GM12801 (cell line): Measurements from ENCODE around the gene BID.

Experiments used
- CTCF ChIP-seq: IDR thresholded peaks from one replicate; pipeline ENCODE4 v1.5.1; 2011; ENCODE audit warnings: control low read depth; ENCODE audit not compliant: insufficient read length; ENCODE audit errors: extremely low read depth

The BID gene

GRCh38 chr22:17787241-17787640 is 13.0 kb upstream of the BID start:
- TF ChIP-seq CTCF: no peak

GRCh38 chr22:17786435-17787161 is 12.3 kb upstream of the BID start:
- TF ChIP-seq CTCF: no peak

DNA sequence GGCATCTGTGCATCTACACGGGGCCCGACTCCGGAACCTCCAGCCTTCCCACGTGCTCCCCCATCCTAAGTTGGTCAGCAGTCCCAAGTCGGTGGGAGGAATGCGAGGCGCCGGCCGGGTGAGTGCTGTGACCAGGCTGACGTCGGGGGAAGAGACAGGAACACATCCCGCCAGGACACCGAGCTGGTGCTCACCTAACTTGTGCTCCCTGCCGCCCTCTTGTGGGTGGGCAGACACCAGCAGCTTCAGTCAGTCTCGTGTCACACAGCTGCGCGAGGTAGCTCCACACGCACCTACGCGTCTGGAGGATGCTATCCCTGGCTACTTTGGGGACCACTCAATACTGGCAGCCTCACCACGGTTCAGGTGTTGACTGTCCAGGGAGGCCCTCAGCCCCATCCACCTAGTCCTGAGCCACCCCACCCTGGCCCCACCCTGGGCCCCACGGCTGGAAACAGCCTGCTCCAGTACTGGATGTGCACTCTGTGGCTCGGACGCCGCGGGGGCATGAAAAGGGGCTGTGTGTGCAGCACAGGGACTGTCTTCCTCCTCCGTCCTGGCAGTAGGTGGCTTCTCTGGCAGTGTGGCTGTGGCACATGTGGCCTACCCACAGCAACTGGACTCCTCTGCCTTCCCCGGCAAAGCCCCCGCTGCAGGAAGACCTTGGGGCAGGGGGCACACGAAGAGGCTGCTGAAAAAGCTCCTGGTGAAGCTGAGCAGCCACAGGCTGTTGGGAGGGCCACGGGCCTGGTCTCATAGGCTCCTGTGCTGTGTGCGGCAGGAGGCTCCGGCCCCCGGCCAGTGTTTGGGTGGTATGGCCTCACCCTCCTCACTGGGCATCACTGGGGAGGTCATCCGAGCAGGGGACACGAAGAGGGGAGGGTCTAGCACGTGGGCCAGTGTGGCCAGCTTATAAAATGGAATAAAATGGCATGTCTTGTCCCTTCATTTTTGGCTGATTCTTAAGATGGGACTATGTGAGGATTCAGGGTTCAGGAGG is 11.2 kb upstream of the BID start:
- TF ChIP-seq CTCF: no peak

GRCh38 chr22:17784776-17785175 is 10.5 kb upstream of the BID start:
- no peak for TF ChIP-seq CTCF

GRCh38 chr22:17783773-17784480 is 9.7 kb upstream of the BID start:
- no peak for TF ChIP-seq CTCF

DNA sequence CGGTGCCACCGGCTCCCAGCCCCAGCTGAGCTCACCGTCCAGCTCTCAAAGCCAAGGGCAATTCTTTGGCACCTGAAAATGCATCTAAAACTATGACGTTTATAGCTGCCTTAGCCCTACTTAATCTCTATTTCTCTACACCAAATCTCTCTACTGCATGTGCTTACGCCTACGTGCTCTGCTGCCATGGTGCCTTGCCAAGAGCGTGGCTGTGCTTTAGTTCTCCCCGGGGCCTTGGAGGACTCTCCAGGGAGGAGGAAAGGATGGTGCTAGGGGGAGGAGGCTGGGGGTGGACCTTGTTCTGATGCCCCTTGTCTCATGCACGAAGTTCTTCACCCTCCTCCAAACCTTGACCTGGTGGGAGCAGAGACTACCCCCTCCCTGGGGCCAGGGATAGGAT is 9.0 kb upstream of the BID start:
- no peak for TF ChIP-seq CTCF

DNA sequence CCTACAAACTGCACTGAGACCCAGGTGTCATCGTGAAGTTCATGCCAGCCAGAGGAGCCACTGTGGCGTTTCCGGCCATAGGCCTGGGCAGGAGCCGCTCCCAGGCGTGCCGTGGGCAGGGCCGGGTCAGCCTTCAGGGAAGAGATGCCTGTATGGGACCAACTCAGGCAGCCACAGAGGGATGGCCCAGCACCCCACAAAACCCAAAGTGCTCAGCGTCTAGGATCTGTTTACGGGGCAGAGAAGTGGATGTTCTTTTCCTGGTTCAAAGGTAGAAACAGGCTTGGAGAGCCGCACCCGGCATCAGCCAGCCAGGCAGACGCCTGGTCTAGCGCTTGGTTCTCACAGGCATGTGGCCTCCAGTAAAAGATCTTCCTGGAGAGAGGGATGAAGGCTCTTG is 8.4 kb upstream of the BID start:
- TF ChIP-seq CTCF: no peak
